Right lobe of liver (tissue), 4 donors: ENCODE data around the gene LMO4.

Source experiments
- POLR2A ChIP-seq: fragments of 450-650 bp; IDR thresholded peaks from one replicate; pipeline ENCODE4 v1.6.1; 2017; ENCODE audit warnings: antibody characterized with exemption, mild to moderate bottlenecking
- TF ChIP-seq, protein P1 (sequence below), 4 donors: fragments of 200-600 bp in 3 of 4; fragments of 450-650 bp in 1 of 4; IDR thresholded peaks; one replicate each; pipeline versions ENCODE4 v1.5.1 to v1.8.0; 2016 to 2022; ENCODE audit warnings: antibody characterized with exemption in 4 of 4, mild to moderate bottlenecking in 2 of 4
- donor health status: DM: no; HTN: no; CAD: no.
- donor health status: DM: no; HTN: no; CAD: no.
- donor health status: DM: no; HTN: yes; CAD: no.

DNA sequence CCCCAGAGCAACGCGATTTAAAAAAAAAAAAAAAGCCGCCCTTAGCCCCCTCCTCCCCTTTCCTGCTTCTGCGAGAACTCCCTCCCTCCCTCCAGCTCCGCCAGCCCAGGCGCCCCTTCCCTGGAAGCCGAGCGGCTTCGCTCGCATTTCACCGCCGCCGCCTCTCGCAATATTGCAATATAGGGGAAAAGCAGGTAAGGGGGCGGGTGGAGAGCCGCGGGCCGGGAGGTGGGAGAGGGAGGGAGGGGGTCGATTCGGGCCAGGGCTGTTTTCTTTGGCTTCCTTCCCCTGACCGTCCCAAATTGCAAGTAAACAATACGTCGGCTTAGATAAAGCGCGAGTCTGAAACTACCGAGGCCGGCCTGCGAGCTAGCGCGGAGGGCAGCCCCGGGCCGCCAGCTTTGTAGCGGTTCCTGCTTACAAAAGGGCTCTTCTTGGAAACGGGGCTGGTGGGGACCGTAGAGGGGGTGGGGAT, 408 bp downstream of the LMO4 start:
- TF ChIP-seq, protein P1, sequence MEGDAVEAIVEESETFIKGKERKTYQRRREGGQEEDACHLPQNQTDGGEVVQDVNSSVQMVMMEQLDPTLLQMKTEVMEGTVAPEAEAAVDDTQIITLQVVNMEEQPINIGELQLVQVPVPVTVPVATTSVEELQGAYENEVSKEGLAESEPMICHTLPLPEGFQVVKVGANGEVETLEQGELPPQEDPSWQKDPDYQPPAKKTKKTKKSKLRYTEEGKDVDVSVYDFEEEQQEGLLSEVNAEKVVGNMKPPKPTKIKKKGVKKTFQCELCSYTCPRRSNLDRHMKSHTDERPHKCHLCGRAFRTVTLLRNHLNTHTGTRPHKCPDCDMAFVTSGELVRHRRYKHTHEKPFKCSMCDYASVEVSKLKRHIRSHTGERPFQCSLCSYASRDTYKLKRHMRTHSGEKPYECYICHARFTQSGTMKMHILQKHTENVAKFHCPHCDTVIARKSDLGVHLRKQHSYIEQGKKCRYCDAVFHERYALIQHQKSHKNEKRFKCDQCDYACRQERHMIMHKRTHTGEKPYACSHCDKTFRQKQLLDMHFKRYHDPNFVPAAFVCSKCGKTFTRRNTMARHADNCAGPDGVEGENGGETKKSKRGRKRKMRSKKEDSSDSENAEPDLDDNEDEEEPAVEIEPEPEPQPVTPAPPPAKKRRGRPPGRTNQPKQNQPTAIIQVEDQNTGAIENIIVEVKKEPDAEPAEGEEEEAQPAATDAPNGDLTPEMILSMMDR (IDR thresholded peaks at IDR 0.05) = no peak
- no peak for TF ChIP-seq POLR2A
